Prostate gland (tissue), 2 donors: Measurements from ENCODE around the gene AFF3. TPM values are rescaled to one million over a fixed set of nuclear protein-coding genes. Genes with fewer than 3 reads are reported as not detected.

Source experiments
- DNase-seq: peaks from one replicate; pipeline ENCODE4 v3.0.0-alpha.2; 2019; ENCODE audit warnings: low spot score
- H3K27ac ChIP-seq, 2 donors: fragments of 200-600 bp; sonication (generic); 2 replicates each; pipeline ENCODE4 v1.5.1; 2017 to 2019
- H3K27me3 ChIP-seq: fragments of 200-600 bp; sonication (generic); replicated peaks from 2 replicates; pipeline ENCODE4 v1.5.1; 2019; ENCODE audit not compliant: insufficient read depth
- H3K36me3 ChIP-seq, 2 donors: fragments of 200-600 bp; sonication (generic); 1 replicate in 1 of 2; 2 replicates in 1 of 2; pipeline versions ENCODE4 v1.5.1 to v1.8.1; 2017 to 2019
- H3K4me1 ChIP-seq: fragments of 200-600 bp; sonication (generic); replicated peaks from 2 replicates; pipeline ENCODE4 v1.5.1; 2019
- H3K4me3 ChIP-seq, 2 donors: fragments of 200-600 bp; sonication (generic); 2 replicates each; pipeline ENCODE4 v1.5.1; 2017 to 2019
- H3K9me3 ChIP-seq: fragments of 200-600 bp; sonication (generic); 2 replicates; pipeline ENCODE4 v1.5.1; 2017
- CTCF ChIP-seq, 4 experiments: fragments of 200-600 bp in 2 of 4; fragments of 450-650 bp in 2 of 4; sonication (generic) in 2 of 4; IDR thresholded peaks; 1 replicate in 3 of 4; 2 replicates in 1 of 4; pipeline ENCODE4 v1.5.1; 2016 to 2019; ENCODE audit warnings: antibody characterized with exemption in 4 of 4, mild to moderate bottlenecking in 2 of 4, moderate library complexity in 2 of 4
- POLR2A ChIP-seq: fragments of 450-650 bp; IDR thresholded peaks from one replicate; pipeline ENCODE4 v1.6.1; 2016; ENCODE audit warnings: antibody characterized with exemption, mild to moderate bottlenecking
- POLR2AphosphoS5 ChIP-seq: sonication (generic); formaldehyde crosslinking; IDR thresholded peaks from one replicate; pipeline ENCODE4 v1.6.1; 2017; ENCODE audit warnings: antibody characterized with exemption
- WGBS: methylation state at CpG from one replicate; pipeline ENCODE4 v1.1.5; 2018; 5-methylcytosine and 5-hydroxymethylcytosine counted together
- intact Hi-C: fragments of 100-400 bp; cut with DNase I; formaldehyde crosslinking; loops from one replicate; pipeline ENCODE4 v1.14.2; 2022
- total RNA-seq, 2 donors: library from RNA; depleted of rRNA; stranded (reverse); fragments of >200 nt; gene quantifications; one replicate each; pipeline ENCODE4 v1.1.0, GENCODE V29; 2016

Gene AFF3
- total RNA-seq, 2 donors from 2014 or later, result 74.4 to 113 TPM

DNA sequence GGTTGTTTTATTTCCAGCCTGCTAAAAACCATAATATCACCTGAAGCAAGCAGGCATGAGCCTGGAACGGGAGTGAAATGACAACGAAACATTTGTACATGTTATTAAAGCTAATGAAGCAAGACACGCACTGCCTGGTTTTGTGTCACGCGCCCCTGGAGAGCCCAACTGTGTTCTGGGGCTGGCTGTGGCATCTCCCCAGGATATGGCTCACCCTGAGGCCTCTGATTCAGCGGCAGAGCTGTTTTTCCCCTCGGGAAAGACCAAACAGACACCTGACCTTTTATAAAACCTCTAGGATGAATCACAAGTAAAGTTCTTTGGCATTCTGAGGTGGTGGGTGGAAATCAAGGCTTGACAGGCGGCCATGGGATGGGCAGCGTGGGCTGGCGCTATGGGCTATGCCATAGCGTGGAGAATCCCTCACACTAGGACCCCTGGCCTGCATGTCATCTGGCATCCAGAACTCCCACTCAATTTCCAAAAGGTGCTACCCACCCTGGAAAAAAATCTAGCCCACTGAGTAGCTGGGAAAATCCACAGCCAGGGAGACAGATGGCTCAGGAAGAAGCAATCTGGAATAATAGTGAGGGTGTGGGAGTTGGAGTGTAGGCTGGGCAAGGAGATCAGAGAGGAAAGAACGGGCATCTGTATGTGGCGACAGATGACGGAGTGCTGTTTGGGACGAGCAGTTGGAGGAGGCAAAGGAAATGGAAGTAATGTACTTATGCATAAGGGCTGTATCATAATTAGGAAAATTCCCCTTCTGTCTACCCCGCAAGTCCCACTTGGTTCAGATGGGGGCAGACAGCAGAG, 262.0 kb downstream of the AFF3 start:
- Histone ChIP-seq H3K4me3 (no peak overlapping the region), H3K4me1 (no peaks in the 10 kb centered on the region), H3K27me3 (no peaks in the 10 kb centered on the region), H3K27ac (no peak overlapping the region), H3K9me3 (no peaks in the 10 kb centered on the region), H3K36me3 (no peaks in the 10 kb centered on the region)
- intact Hi-C loops, result no loop called here
- no peak for DNase-seq
- 88% methylated on average over 16 of the region's 16 CpGs for WGBS
- TF ChIP-seq POLR2AphosphoS5, result no peak
- TF ChIP-seq CTCF (IDR thresholded peaks at IDR 0.05), result no peak
- TF ChIP-seq POLR2A, result no peak

- intact Hi-C loops, result no loop called here
Observed at GRCh38 chr2:99879481-99879880, 262.9 kb downstream of the AFF3 start.

GRCh38 chr2:99878581-99879350, 263.6 kb downstream of the AFF3 start:
- intact Hi-C loops, result no loop called here
- no peaks in the 10 kb centered on the region for H3K27me3 ChIP-seq
- H3K4me3 ChIP-seq, result no peak overlapping the region
- WGBS, result 78% methylated on average over 5 of the region's 5 CpGs
- no peaks in the 10 kb centered on the region for H3K36me3 ChIP-seq
- no peak overlapping the region for H3K27ac ChIP-seq
- no peaks in the 10 kb centered on the region for H3K9me3 ChIP-seq
- H3K4me1 ChIP-seq, result no peaks in the 10 kb centered on the region
- TF ChIP-seq CTCF (IDR thresholded peaks at IDR 0.05) (no peak), POLR2AphosphoS5 (no peak), POLR2A (no peak)
- DNase-seq, result no peak

More at GRCh38 chr2:99879481-99879880, 262.9 kb downstream of the AFF3 start:
- no peaks in the 10 kb centered on the region for H3K9me3 ChIP-seq
- DNase-seq, result no peak
- no peaks in the 10 kb centered on the region for H3K36me3 ChIP-seq
- no peak overlapping the region for H3K27ac ChIP-seq
- H3K27me3 ChIP-seq, result no peaks in the 10 kb centered on the region
- H3K4me3 ChIP-seq, result no peak overlapping the region
- no peak for TF ChIP-seq CTCF (IDR thresholded peaks at IDR 0.05)
- TF ChIP-seq POLR2AphosphoS5, result no peak
- no peak for TF ChIP-seq POLR2A
- H3K4me1 ChIP-seq, result no peaks in the 10 kb centered on the region
- 58% methylated on average over 4 of the region's 4 CpGs for WGBS

DNA sequence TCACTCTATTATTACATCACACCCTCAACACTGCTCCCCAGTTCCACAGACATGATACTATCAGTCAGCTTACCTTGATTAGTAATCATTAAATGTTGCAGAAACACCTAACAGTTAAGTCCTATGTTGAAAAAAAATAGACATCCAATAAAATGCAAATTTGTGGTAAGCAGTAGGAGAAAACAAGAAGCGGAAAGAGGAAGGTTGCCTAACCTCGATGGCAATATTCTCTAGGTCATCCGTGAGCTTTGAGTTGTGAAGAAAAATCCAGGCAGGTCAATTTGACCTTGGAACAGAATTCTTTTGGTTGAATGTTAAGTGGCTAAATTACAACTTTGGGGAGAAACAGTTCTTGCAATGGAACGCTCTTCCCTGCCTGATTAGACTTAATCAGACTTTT, 264.4 kb downstream of the AFF3 start:
- intact Hi-C loops, result no loop called here
- TF ChIP-seq POLR2AphosphoS5 (no peak), POLR2A (no peak), CTCF (IDR thresholded peaks at IDR 0.05) (no peak)

More for the DNA sequence above, 264.4 kb downstream of the AFF3 start:
- no peak overlapping the region for H3K27ac ChIP-seq
- no peaks in the 10 kb centered on the region for H3K4me1 ChIP-seq
- H3K9me3 ChIP-seq, result no peaks in the 10 kb centered on the region
- H3K27me3 ChIP-seq, result no peaks in the 10 kb centered on the region
- 90% methylated on average over 4 of the region's 4 CpGs for WGBS
- H3K4me3 ChIP-seq, result no peak overlapping the region
- no peaks in the 10 kb centered on the region for H3K36me3 ChIP-seq
- DNase-seq, result no peak
